ENCODE measurements around the gene EPHA7. TPM values are rescaled to one million over a fixed set of nuclear protein-coding genes. Genes with fewer than 3 reads are reported as not detected.

Gene EPHA7
- total RNA-seq, 2 donors from 2014 or later: 2.5 to 5.5 TPM

DNA sequence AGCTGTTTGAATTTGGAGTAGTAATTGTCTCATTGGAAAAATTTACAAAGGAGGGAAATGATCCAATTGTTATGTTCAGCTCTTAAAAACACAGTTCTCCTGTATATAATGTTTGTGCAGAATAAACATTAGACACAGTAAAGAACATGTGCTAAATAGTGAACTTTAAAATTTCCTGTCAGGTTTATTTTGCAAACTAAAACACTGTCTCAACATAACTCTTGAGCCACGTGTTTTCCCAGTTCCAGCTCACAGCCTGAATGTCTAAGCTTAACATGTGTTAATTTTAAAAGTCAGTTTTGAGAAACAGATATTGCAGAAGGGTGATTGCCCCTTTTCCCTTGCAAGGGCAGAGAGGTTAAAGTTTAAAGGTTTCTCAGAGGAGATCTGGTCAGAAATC lies 20.6 kb downstream of the EPHA7 start:
- H3K4me1 Mint-ChIP-seq: peaks cover 16% of the 10 kb centered on the region
- Histone ChIP-seq H3K36me3 (ENCODE audit: control insufficient read depth, insufficient read depth, low read length) (no peaks in the 10 kb centered on the region), H3K4me3 (ENCODE audit: low read length) (no peak overlapping the region), H3K9me3 (ENCODE audit: control insufficient read depth, low read length) (no peaks in the 10 kb centered on the region), H3K27me3 (ENCODE audit: control insufficient read depth, insufficient read depth, low read length, poor library complexity, severe bottlenecking) (no peaks in the 10 kb centered on the region), H3K9ac (ENCODE audit: extremely low read depth, low read length, poor library complexity, severe bottlenecking) (no peak overlapping the region), H3K27ac (ENCODE audit: low read depth, low read length) (no peak overlapping the region), H3K4me1 (ENCODE audit: control insufficient read depth, insufficient read depth, low read length) (no peaks in the 10 kb centered on the region)
- no peak for DNase-seq
- TF ChIP-seq, protein P1, sequence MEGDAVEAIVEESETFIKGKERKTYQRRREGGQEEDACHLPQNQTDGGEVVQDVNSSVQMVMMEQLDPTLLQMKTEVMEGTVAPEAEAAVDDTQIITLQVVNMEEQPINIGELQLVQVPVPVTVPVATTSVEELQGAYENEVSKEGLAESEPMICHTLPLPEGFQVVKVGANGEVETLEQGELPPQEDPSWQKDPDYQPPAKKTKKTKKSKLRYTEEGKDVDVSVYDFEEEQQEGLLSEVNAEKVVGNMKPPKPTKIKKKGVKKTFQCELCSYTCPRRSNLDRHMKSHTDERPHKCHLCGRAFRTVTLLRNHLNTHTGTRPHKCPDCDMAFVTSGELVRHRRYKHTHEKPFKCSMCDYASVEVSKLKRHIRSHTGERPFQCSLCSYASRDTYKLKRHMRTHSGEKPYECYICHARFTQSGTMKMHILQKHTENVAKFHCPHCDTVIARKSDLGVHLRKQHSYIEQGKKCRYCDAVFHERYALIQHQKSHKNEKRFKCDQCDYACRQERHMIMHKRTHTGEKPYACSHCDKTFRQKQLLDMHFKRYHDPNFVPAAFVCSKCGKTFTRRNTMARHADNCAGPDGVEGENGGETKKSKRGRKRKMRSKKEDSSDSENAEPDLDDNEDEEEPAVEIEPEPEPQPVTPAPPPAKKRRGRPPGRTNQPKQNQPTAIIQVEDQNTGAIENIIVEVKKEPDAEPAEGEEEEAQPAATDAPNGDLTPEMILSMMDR (conservative IDR thresholded peaks at IDR 0.05): no peak
- H3K9me3 Mint-ChIP-seq: no peaks in the 10 kb centered on the region
- WGBS, 2 experiments (ENCODE audit: insufficient coverage in 1 of 2, insufficient read length in 1 of 2): 60 to 89% methylated on average over 1 of the region's 1 CpG
- H3K36me3 Mint-ChIP-seq (ENCODE audit: low read depth): no peaks in the 10 kb centered on the region
- H3K27me3 Mint-ChIP-seq (ENCODE audit: insufficient read depth): peaks cover 7% of the 10 kb centered on the region
- no peak overlapping the region for H3K27ac Mint-ChIP-seq
- H3K4me3 Mint-ChIP-seq: no peak overlapping the region

DNA sequence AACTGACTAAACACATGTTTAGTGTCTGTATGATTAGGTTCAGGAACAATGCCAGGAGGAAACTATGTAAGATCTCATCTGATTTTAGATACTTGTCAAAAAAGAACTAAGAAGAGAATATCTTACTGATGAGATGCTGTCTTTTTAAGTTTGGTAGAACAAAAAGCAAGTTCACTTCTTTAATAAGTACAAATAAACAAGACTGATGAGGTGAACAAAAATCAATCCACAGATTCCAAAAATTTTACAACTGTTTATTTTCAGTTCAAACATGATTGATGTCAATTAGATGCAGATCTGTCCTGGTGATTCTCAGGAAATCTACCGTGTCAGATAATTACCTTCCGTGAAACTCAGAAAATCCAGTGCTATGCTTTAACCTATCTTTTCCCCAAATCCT lies 24.9 kb downstream of the EPHA7 start:
- Histone ChIP-seq H3K27me3 (ENCODE audit: control insufficient read depth, insufficient read depth, low read length, poor library complexity, severe bottlenecking) (no peaks in the 10 kb centered on the region), H3K4me1 (ENCODE audit: control insufficient read depth, insufficient read depth, low read length) (no peaks in the 10 kb centered on the region), H3K36me3 (ENCODE audit: control insufficient read depth, insufficient read depth, low read length) (no peaks in the 10 kb centered on the region), H3K4me3 (ENCODE audit: low read length) (no peak overlapping the region), H3K27ac (ENCODE audit: low read depth, low read length) (no peak overlapping the region), H3K9me3 (ENCODE audit: control insufficient read depth, low read length) (no peaks in the 10 kb centered on the region), H3K9ac (ENCODE audit: extremely low read depth, low read length, poor library complexity, severe bottlenecking) (no peak overlapping the region)
- Mint-ChIP-seq H3K27ac (no peak overlapping the region), H3K36me3 (ENCODE audit: low read depth) (no peaks in the 10 kb centered on the region), H3K9me3 (no peaks in the 10 kb centered on the region), H3K4me1 (peaks cover 5% of the 10 kb centered on the region), H3K4me3 (no peak overlapping the region), H3K27me3 (ENCODE audit: insufficient read depth) (peaks cover 5% of the 10 kb centered on the region)
- DNase-seq: no peak
- WGBS, 2 experiments (ENCODE audit: insufficient coverage in 1 of 2, insufficient read length in 1 of 2): 77 to 90% methylated on average over 2 of the region's 2 CpGs
- TF ChIP-seq, protein P1 (conservative IDR thresholded peaks at IDR 0.05): no peak

DNA sequence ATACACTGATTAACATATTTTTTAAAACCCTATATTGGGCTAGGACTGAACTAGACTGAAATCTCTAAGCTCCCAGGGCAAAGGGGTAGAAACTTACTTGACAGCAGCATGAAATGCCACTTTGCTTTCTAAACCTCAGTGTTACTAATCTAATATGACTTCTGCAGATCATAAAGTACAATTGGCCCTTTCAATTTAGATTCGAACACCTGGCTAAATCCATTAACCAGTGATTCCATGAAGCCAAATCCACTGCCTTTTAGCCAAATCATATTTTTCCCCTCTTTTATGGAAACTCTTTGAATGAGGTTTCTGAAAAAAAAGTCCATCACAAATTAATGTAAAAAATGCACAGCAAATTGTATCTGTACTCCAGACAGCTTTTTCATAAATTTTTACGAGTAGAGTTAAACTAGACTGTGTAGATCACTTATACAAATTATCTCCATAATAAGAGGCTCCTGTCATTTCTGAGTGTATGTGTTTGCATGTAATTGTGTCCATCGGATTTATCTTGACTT lies 25.7 kb downstream of the EPHA7 start:
- Mint-ChIP-seq H3K27me3 (ENCODE audit: insufficient read depth) (peaks cover 4% of the 10 kb centered on the region), H3K4me3 (no peak overlapping the region), H3K9me3 (no peaks in the 10 kb centered on the region), H3K27ac (no peak overlapping the region), H3K4me1 (peaks cover 5% of the 10 kb centered on the region), H3K36me3 (ENCODE audit: low read depth) (no peaks in the 10 kb centered on the region)
- H3K4me1 ChIP-seq (ENCODE audit: control insufficient read depth, insufficient read depth, low read length): no peaks in the 10 kb centered on the region
- H3K4me3 ChIP-seq (ENCODE audit: low read length): no peak overlapping the region
- H3K36me3 ChIP-seq (ENCODE audit: control insufficient read depth, insufficient read depth, low read length): no peaks in the 10 kb centered on the region
- no peak overlapping the region for H3K9ac ChIP-seq (ENCODE audit: extremely low read depth, low read length, poor library complexity, severe bottlenecking)
- H3K27me3 ChIP-seq (ENCODE audit: control insufficient read depth, insufficient read depth, low read length, poor library complexity, severe bottlenecking): no peaks in the 10 kb centered on the region
- no peaks in the 10 kb centered on the region for H3K9me3 ChIP-seq (ENCODE audit: control insufficient read depth, low read length)
- H3K27ac ChIP-seq (ENCODE audit: low read depth, low read length): no peak overlapping the region
- no peak for DNase-seq
- TF ChIP-seq, protein P1 (conservative IDR thresholded peaks at IDR 0.05): no peak
- WGBS, 2 experiments (ENCODE audit: insufficient coverage in 1 of 2, insufficient read length in 1 of 2): 95 to 100% methylated on average over 1 to 3 of the region's 3 CpGs
